Stimulated activated CD4-positive, alpha-beta T cell treated with anti-CD3 and anti-CD28 coated beads, Interleukin-2, amount 100 ng/mL, for 4 hours (primary cell): Measurements from ENCODE around the gene CEP135.
"Not testable (repeated sequence)": the region's sequence is repeated elsewhere in the genome, so short reads cannot be mapped to it uniquely, and the experiment has no call there.

Source experiments
- DNase-seq: peaks from one replicate; pipeline ENCODE4 v3.0.0-alpha.2; 2020; ENCODE audit warnings: low read depth

Gene CEP135

GRCh38 chr4:55947254-55947882, 1.4 kb upstream of the CEP135 start:
- DNase-seq: no peak

GRCh38 chr4:55947912-55948725, 626 bp upstream of the CEP135 start:
- peak; percentile 38 for DNase-seq

- no peak for DNase-seq
Measured at GRCh38 chr4:55949482-55949802, 697 bp downstream of the CEP135 start.

GRCh38 chr4:55951191-55951922, 2.6 kb downstream of the CEP135 start:
- DNase-seq: no peak

- DNase-seq: no peak
Measured at GRCh38 chr4:55955710-55956109, 7.0 kb downstream of the CEP135 start.

- no peak for DNase-seq
Measured at GRCh38 chr4:55959655-55960054, 10.9 kb downstream of the CEP135 start.

GRCh38 chr4:55964046-55964445, 15.3 kb downstream of the CEP135 start:
- DNase-seq: no peak

GRCh38 chr4:55965585-55965984, 16.8 kb downstream of the CEP135 start:
- DNase-seq: no peak

GRCh38 chr4:55966324-55966723, 17.6 kb downstream of the CEP135 start:
- DNase-seq: not testable (repeated sequence)

GRCh38 chr4:55967376-55967775, 18.6 kb downstream of the CEP135 start:
- DNase-seq: no peak

GRCh38 chr4:55973650-55974049, 24.9 kb downstream of the CEP135 start:
- DNase-seq: no peak

GRCh38 chr4:55977811-55978210, 29.1 kb downstream of the CEP135 start:
- DNase-seq: no peak

GRCh38 chr4:55979562-55979961, 30.8 kb downstream of the CEP135 start:
- DNase-seq: no peak

GRCh38 chr4:55980725-55981124, 32.0 kb downstream of the CEP135 start:
- DNase-seq: no peak

- no peak for DNase-seq
Measured at GRCh38 chr4:55982976-55983375, 34.2 kb downstream of the CEP135 start.

- DNase-seq: no peak
Measured at GRCh38 chr4:55989766-55990165, 41.0 kb downstream of the CEP135 start.

GRCh38 chr4:55993994-55994663, 45.4 kb downstream of the CEP135 start:
- no peak for DNase-seq

GRCh38 chr4:55996646-55997045, 47.9 kb downstream of the CEP135 start:
- no peak for DNase-seq

GRCh38 chr4:56003606-56004005, 54.9 kb downstream of the CEP135 start:
- DNase-seq: no peak

- DNase-seq: no peak
Measured at GRCh38 chr4:56004235-56004634, 55.5 kb downstream of the CEP135 start.

- no peak for DNase-seq
Measured at GRCh38 chr4:56007154-56007553, 58.4 kb downstream of the CEP135 start.

- no peak for DNase-seq
Measured at GRCh38 chr4:56008206-56008605, 59.5 kb downstream of the CEP135 start.

GRCh38 chr4:56026596-56026995, 77.9 kb downstream of the CEP135 start:
- DNase-seq: no peak
